CD4-positive, alpha-beta T cell treated with Interleukin-6 for 4 hours (primary cell): ENCODE results near the gene GTF3C2.
"Not testable (repeated sequence)": the region's sequence is repeated elsewhere in the genome, so short reads cannot be mapped to it uniquely, and the experiment has no call there.

Experiments
- DNase-seq: peaks from one replicate; pipeline ENCODE4 v3.0.0-alpha.2; 2020; ENCODE audit warnings: mixed read lengths

GTF3C2 gene

GRCh38 chr2:27370816-27371620 lies 14.5 kb upstream of the GTF3C2 start:
- peak; percentile 28 for DNase-seq

GRCh38 chr2:27370026-27370815 lies 13.7 kb upstream of the GTF3C2 start, which contains the start of the genes EIF2B4 and SNX17:
EIF2B4 (minus strand) TSS chr2:27370338; CDS start chr2:27370314, 24 bp downstream.
SNX17 (plus strand) TSS chr2:27370616; CDS start chr2:27370744, 128 bp downstream.
- peak; percentile 99 for DNase-seq

- no peak for DNase-seq
Observed at GRCh38 chr2:27369471-27370025, 13.0 kb upstream of the GTF3C2 start.

- DNase-seq, result no peak
Observed at GRCh38 chr2:27363933-27364332, 7.4 kb upstream of the GTF3C2 start.

- DNase-seq, result no peak
Observed at GRCh38 chr2:27362678-27363420, 6.3 kb upstream of the GTF3C2 start.

GRCh38 chr2:27356056-27356381 lies 545 bp downstream of the GTF3C2 start:
- no peak for DNase-seq

- DNase-seq, result no peak
Observed at GRCh38 chr2:27354597-27354927, 2.0 kb downstream of the GTF3C2 start.

- DNase-seq, result no peak
Observed at GRCh38 chr2:27353762-27354596, 2.6 kb downstream of the GTF3C2 start.

- not testable (repeated sequence) for DNase-seq
Observed at GRCh38 chr2:27353386-27353761, 3.2 kb downstream of the GTF3C2 start.

GRCh38 chr2:27351802-27352598 lies 4.6 kb downstream of the GTF3C2 start:
- DNase-seq, result no peak

- DNase-seq, result no peak
Observed at GRCh38 chr2:27350106-27350693, 6.4 kb downstream of the GTF3C2 start.

- DNase-seq, result no peak
Observed at GRCh38 chr2:27347641-27348040, 8.9 kb downstream of the GTF3C2 start.

GRCh38 chr2:27336173-27336572 lies 20.4 kb downstream of the GTF3C2 start:
- no peak for DNase-seq

- no peak for DNase-seq
Observed at GRCh38 chr2:27335311-27335710, 21.3 kb downstream of the GTF3C2 start.

- DNase-seq, result no peak
Observed at GRCh38 chr2:27324720-27325119, 31.8 kb downstream of the GTF3C2 start.

- no peak for DNase-seq
Observed at GRCh38 chr2:27323596-27324285, 32.8 kb downstream of the GTF3C2 start.

- peak; percentile 90 for DNase-seq
Observed at GRCh38 chr2:27322766-27323595, 33.6 kb downstream of the GTF3C2 start, which contains the start of gene MPV17. MPV17 (minus strand) TSS chr2:27323097; CDS start chr2:27322517, 580 bp downstream.

- peak; percentile 15 for DNase-seq
Observed at GRCh38 chr2:27322301-27322765, 34.2 kb downstream of the GTF3C2 start.

- DNase-seq, result no peak
Observed at GRCh38 chr2:27320958-27321543, 35.5 kb downstream of the GTF3C2 start.
